SW 1271 (cell line): ENCODE results near the gene MYDGF.
A peak's percentile ranks its signal among the peaks of the same experiment; 100 is the strongest.
"Not testable (repeated sequence)": the region's sequence is repeated elsewhere in the genome, so short reads cannot be mapped to it uniquely, and the experiment has no call there.

Experiments used
- DNase-seq, 2 experiments: peaks; one replicate each; lab custom pipeline; 2025; lab: John Stamatoyannopoulos, UW

MYDGF gene

GRCh38 chr19:4669723-4670480, at the start of gene MYDGF:
Gene MYDGF, minus strand, starts transcription at chr19:4670342. Its CDS starts 8 bp downstream, at chr19:4670334.
- peak; percentile 69 to 78 for DNase-seq

GRCh38 chr19:4719499-4719866, 49.3 kb upstream of the MYDGF start:
- DNase-seq = no peak

DNA sequence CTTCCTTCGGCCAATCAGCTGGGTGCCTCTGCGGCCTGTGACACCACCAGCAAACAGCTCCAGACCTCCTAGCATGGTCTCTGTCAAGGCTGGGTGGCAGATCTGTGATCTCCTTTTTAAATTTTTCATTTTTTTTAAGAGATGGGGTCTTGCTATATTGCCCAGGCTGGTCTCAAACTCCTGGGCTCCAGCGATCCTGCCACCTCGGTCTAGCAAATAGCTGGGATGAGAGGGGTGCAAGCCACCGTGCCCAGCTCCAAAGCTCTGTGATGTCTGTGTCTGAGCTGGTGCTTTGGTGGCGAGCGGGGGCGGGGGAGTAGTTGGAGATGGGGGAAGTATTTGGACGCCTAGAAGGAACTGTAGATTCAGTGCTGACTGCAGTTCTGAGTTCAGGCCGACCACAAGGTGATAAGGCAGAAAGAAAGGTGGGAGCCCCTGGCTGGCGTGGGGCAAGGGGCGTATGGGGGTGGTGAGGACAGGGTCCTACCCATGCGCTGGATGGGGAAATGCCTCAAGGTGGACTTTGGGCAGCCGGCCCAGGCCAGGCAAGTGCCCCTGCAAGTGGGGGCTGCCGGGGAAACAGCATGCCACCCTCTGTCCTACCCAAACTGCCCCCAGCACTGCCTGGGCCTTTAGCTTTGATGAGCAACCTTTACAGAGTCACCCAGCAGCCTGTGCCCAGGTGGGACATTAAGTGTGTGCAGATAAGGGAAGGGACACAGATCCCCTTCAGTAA, 48.0 kb upstream of the MYDGF start:
- DNase-seq = no peak

- DNase-seq = peak in 1 of 2 experiments; percentile 44
Observed at GRCh38 chr19:4717191-4717965, 47.2 kb upstream of the MYDGF start.

DNA sequence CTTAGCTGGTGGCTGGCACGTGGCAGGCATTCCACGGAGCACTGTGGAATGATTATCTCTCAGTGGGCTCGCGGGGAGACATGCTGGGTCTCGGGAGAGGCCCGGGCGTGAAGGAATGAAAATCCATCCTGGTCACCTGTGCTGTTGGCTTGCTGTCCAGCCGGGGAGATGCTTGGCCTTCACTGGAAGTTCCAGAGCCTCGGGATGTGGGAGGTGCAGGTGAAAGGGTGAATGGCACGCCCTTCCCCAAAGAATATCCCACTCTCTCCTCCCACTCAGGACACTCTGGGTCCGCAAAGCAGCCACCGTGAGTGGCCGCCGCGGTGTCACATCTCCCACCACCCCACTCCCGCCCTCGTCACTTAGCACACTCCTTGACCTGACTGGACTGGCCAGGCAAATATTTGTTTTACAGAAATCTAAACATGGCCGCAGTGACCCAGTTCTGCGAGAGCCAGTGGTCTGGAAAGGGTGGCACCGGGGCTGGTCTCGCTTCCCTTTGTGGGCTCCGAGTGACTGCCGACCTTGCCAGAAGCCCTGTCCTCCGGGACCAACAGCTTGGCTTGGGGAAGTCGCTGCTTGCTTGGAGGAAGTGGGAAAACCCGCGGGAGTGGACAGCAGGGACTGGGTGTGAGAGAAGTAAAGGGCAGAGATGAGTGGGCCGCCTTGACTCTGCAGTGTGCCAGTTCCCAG, 45.5 kb upstream of the MYDGF start:
- DNase-seq = no peak

DNA sequence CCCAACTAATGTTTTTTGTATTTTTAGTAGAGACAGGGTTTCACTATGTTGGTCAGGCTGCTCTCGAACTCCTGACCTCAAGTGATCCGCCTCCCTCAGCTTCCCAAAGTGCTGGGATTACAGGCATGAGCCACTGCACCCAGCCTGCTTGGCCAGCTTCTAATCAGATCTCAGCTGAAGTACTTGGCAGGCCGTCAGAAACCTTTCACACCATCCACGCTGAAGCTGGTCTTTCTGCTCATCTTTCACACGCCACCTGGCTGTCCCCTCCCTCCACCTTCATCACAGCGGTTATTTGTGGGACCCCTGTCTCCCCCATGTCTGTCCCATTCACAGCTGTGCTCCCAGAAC, 45.0 kb upstream of the MYDGF start:
- DNase-seq = not testable (repeated sequence)

DNA sequence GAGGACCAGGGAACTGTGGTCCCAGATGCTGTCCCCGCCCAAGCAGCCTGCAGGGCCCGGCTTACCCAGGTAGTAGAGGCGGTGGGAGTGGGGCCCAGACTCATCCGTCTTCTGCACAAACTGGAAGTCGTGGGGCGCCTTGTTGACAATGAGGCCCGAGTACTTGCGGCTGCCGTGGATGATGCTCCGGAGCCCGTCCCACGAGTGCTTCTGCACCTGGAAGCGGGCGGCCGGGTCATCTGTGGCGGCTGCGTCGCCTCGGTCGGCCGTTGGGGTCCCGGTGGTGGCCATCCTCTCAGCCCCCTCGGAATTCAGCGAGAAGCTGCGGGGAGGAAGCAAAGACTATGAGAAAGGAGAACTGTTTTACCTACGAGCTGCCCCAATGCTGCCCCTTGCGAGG, 43.9 kb upstream of the MYDGF start:
- DNase-seq = no peak

DNA sequence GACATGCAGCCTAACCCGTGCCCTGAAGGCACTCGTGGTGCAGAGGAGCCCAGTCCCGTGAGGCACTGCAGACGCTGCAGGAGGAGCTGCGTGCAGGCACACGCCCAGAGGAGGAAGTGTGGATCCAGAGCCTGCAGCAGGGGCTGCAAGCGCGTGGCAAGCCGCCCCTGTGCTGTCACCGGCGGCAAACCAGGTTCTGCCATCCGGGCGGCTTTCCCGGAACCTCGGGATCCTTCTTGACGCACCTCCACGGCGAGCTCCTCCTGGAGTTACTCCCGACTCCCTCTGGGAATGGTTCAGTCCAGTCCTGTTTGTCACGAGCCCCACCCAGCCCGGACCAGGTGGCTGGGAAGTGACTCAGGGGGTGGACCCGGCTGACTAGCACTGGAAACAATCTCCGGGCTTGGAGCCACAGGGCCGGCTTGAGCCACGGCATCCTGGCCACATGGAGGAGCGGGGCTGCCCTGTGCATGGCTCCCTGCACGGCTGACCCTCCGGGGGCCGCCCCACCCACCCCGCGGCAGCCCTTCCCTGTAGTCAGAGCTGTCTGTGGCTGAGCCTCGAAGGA, 43.3 kb upstream of the MYDGF start:
- peak; percentile 93 to 96 for DNase-seq

DNA sequence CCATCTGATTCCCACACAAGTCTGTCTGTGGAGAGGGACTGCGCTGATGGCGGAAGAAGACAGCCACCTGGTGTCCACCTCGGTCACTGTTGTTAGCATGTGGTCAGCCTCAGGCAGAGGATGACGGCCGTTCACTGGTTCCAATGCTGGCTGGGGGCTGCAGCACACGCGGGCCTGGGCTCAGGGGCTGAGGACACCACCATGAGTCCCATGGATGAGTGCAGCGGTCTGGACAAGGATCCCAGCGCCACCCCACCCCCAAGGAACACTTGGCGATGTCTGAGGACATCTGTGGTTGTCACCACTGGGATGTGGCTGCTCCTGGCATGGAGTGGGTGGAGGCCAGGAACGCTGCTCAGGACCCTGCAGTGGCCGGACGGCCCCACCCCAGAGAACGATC, 42.6 kb upstream of the MYDGF start:
- no peak for DNase-seq

GRCh38 chr19:4711211-4711610, 41.1 kb upstream of the MYDGF start:
- no peak for DNase-seq

DNA sequence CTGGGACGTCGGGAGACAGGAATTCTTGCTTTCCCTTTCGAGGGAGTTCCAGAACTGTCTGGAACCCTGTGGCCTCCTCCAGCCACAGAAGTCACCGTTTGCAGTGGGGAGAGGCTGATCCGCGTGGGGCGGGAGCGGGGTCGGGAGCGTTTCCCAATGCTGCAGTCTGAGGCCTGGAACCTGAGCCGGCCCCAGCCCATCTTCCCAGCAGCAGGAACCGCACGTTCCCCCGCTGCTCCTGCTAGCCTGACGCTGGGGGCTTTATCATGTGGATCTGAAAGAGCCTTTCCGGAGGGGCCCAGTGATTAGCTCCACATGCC, 40.1 kb upstream of the MYDGF start:
- no peak for DNase-seq

DNA sequence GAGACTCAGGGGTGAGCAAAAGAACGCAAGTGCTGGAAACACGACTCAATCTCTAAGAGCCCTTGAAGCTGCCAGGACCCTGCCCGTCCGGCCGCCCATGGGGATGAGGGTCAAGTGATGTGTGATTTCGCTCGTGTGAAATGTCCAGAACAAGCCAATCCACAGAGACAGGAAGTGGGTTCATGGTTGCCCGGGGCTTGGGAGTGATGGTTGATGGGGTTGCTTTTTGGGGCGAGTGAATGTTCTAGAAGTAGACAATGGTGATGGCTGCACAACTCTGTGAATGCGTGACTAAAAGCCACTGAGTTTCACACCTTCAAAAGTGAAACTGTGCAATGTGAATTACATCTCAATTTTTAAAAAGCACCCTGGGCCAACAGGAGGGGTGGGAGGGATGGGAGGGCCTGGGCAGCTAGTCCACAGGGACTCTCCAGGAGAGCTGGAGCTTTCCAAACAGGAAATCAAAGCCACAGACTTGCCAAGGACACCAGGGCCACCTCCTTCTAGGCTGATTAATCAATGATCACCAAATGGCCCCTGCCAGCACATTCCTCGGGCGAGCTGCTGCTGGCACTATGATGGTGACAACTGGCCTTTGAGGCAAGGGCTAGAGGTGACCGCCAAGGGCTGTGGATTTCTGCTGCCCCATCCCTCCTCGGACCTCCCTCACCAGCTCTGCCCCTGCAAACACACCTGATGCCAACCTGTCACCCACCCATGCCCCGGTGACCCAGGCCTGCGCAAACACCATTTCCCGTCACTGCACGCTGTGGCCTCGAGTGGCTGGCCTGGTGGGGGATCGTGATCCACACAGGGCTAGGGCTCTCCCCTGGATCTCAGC, 39.5 kb upstream of the MYDGF start:
- DNase-seq = no peak

- no peak for DNase-seq
Observed at GRCh38 chr19:4707956-4708650, 38.0 kb upstream of the MYDGF start.

- no peak for DNase-seq
Observed at GRCh38 chr19:4707322-4707721, 37.2 kb upstream of the MYDGF start.

GRCh38 chr19:4705413-4706131, 35.4 kb upstream of the MYDGF start:
- no peak for DNase-seq

DNA sequence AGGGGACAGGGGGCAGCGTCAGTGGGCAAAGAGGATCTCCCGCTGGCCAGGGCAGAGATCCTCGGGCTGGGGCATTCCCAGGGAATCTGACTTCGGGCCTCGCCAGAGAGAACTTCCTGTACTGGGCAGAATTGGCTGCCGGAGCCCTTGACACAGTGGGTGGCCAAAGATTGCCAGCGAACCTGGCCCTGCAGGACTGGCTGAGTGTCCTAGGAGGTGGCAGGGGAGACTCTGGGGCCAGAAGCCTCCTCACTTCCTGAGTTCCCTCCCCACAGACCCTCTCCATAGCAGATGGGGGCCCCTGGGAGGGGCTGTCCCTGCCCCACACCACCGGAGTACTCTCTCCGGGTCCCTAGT, 34.2 kb upstream of the MYDGF start:
- DNase-seq = no peak

GRCh38 chr19:4703671-4704316, 33.7 kb upstream of the MYDGF start:
- no peak for DNase-seq

- DNase-seq = no peak
Observed at GRCh38 chr19:4702764-4703163, 32.6 kb upstream of the MYDGF start.

DNA sequence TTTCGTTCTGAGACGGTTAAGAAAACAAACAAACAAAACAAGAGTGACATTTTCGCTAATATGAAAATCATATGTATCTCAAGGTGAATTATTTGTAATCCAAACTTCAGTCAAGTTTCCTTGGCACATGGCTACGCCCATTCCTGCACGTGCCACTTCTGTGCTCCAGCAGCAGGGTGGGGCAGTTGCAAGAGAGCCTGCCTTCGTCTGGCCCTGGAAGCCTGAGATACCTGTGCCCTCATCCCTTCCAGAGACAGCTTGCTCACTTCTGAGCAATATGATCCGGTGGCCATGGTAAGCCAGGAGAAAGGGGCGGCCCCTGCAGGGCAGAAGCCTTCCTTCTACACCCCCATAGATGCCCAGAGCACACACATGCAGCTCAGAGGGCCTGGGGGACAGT, 31.4 kb upstream of the MYDGF start:
- no peak for DNase-seq

- DNase-seq = no peak
Observed at GRCh38 chr19:4700693-4700970, 30.5 kb upstream of the MYDGF start.
